Measurements from ENCODE around the gene KRT20. TPM values are rescaled to one million over a fixed set of nuclear protein-coding genes. Genes with fewer than 3 reads are reported as not detected.

Gene KRT20
- total and polyA plus RNA-seq, 9 of the 15 experiments (the other 6 are each of a cell fraction or from before 2014, with no cell fraction given), result 0.44 TPM; not detected in 8

GRCh38 chr17:40922239-40922638 lies 37.2 kb upstream of the KRT20 start (continued):
- TF ChIP-seq BRF2 (IDR thresholded peaks at IDR 0.05; ENCODE audit: borderline replicate concordance, insufficient read depth, insufficient read length), result no peak
- TF ChIP-seq ETV1 (tag; conservative IDR thresholded peaks at IDR 0.05; ENCODE audit: low read depth), result no peak
- TF ChIP-seq NFIC (IDR thresholded peaks at IDR 0.05), result no peak
- peak; percentile 81; the same call in 1 of the 2 replicates for TF ChIP-seq ATF3 (IDR thresholded peaks at IDR 0.05)
- TF ChIP-seq ATF3 (CRISPR knock-in tag; conservative IDR thresholded peaks at IDR 0.05), result no peak
- TF ChIP-seq NR2C2 (CRISPR knock-in tag; IDR thresholded peaks at IDR 0.05), result no peak
- TF ChIP-seq NR2C2 (tag; IDR thresholded peaks at IDR 0.05), result peak; percentile 73; the same call in 1 of the 2 replicates
- TF ChIP-seq ZNF77 (CRISPR knock-in tag; IDR thresholded peaks at IDR 0.05), result no peak
- TF ChIP-seq NCOA1 (IDR thresholded peaks at IDR 0.05; ENCODE audit: low read depth), result no peak
- no peak for TF ChIP-seq HNRNPUL1 (IDR thresholded peaks at IDR 0.05; ENCODE audit: low read length)
- no peak for TF ChIP-seq CREB3 (tag; conservative IDR thresholded peaks at IDR 0.05; ENCODE audit: low read depth)
- 0 out of 2 replicates have a peak, but pooled peaks have one; percentile 14 for TF ChIP-seq VEZF1 (CRISPR knock-in tag; IDR thresholded peaks at IDR 0.05)
- TF ChIP-seq MITF (IDR thresholded peaks at IDR 0.05), result peak; percentile 64; the same call in 1 of the 2 replicates
- TF ChIP-seq MYC (IDR thresholded peaks at IDR 0.05; ENCODE audit: low read depth, low read length), result no peak
- TF ChIP-seq MYC (CRISPR knock-in tag; IDR thresholded peaks at IDR 0.05; ENCODE audit: borderline replicate concordance, low read depth), result no peak
- TF ChIP-seq RBM39 (optimal IDR thresholded peaks at IDR 0.05; ENCODE audit: low read depth, low read length), result no peak
- TF ChIP-seq ZNF124 (CRISPR knock-in tag; IDR thresholded peaks at IDR 0.05), result no peak
- no peak for TF ChIP-seq HNRNPLL (IDR thresholded peaks at IDR 0.05; ENCODE audit: low read depth, low read length, poor library complexity, severe bottlenecking)
- peak; percentile 79 for TF ChIP-seq RFX1 (IDR thresholded peaks at IDR 0.05)
- no peak for TF ChIP-seq E2F6 (IDR thresholded peaks at IDR 0.05; ENCODE audit: borderline replicate concordance in 1 of 2, extremely low read depth in 1 of 2, insufficient read depth in 1 of 2, insufficient read length in 1 of 2, low read depth in 1 of 2, low read length in 1 of 2, poor library complexity in 1 of 2, severe bottlenecking in 1 of 2)
- TF ChIP-seq ZNF583 (CRISPR knock-in tag; IDR thresholded peaks at IDR 0.05), result no peak
- no peak for TF ChIP-seq CBFA2T3 (IDR thresholded peaks at IDR 0.05)
- no peak for TF ChIP-seq PURB (CRISPR knock-in tag; IDR thresholded peaks at IDR 0.05; ENCODE audit: low read depth)
